Stimulated activated naive CD8-positive, alpha-beta T cell treated with anti-CD3 and anti-CD28 coated beads, Interleukin-15, Interleukin-2, amounts not matched to agents 100 ng/mL and 50 ng/mL, for 24 hours (primary cell): ENCODE results near the gene TYW3.

Experiments
- H3K27ac Mint-ChIP-seq: one replicate; pipeline ENCODE4 v1.8.0; 2021; ENCODE audit warnings: mild to moderate bottlenecking, mixed read lengths
- H3K27me3 Mint-ChIP-seq: one replicate; pipeline ENCODE4 v1.8.0; 2021; ENCODE audit warnings: mixed read lengths
- H3K36me3 Mint-ChIP-seq: one replicate; pipeline ENCODE4 v1.8.0; 2021; ENCODE audit warnings: low read depth, mixed read lengths
- H3K4me1 Mint-ChIP-seq: one replicate; pipeline ENCODE4 v1.8.0; 2021; ENCODE audit warnings: low read depth, mixed read lengths
- H3K4me3 Mint-ChIP-seq: one replicate; pipeline ENCODE4 v1.8.0; 2021; ENCODE audit warnings: mild to moderate bottlenecking, mixed read lengths
- H3K9me3 Mint-ChIP-seq: one replicate; pipeline ENCODE4 v1.8.0; 2021; ENCODE audit warnings: mixed read lengths

TYW3 gene

DNA sequence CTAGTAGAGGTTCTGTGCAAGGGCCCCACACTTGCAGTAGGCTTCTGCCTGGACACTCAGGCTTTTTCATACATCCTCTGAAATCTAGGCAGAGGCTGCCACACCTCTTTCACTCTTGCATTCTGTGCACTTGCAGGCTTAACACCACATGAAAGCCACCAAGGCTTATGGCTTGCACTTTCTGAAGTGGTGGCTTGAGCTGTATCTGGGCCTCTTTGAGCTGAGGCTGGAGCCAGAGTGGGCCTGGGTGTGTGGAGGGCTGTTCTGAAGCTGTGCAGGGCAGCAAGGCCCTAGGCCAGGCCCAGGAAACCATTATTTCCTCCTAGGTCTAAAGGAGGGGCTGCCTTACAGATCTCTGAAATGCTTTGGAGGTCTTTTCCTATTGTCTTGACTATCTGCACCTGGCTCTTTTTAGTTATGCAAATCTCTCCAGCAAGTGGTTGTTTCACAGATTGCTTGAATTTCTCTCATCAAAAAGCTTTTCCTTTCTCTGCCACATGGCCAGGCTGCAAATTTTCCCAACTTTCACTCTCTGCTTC is 66.2 kb downstream of the TYW3 start:
- peaks cover 11% of the 10 kb centered on the region for H3K27me3 Mint-ChIP-seq
- H3K36me3 Mint-ChIP-seq, result no peaks in the 10 kb centered on the region
- H3K27ac Mint-ChIP-seq, result no peak overlapping the region
- H3K4me3 Mint-ChIP-seq, result no peak overlapping the region
- no peaks in the 10 kb centered on the region for H3K4me1 Mint-ChIP-seq
- H3K9me3 Mint-ChIP-seq, result peaks cover 13% of the 10 kb centered on the region

DNA sequence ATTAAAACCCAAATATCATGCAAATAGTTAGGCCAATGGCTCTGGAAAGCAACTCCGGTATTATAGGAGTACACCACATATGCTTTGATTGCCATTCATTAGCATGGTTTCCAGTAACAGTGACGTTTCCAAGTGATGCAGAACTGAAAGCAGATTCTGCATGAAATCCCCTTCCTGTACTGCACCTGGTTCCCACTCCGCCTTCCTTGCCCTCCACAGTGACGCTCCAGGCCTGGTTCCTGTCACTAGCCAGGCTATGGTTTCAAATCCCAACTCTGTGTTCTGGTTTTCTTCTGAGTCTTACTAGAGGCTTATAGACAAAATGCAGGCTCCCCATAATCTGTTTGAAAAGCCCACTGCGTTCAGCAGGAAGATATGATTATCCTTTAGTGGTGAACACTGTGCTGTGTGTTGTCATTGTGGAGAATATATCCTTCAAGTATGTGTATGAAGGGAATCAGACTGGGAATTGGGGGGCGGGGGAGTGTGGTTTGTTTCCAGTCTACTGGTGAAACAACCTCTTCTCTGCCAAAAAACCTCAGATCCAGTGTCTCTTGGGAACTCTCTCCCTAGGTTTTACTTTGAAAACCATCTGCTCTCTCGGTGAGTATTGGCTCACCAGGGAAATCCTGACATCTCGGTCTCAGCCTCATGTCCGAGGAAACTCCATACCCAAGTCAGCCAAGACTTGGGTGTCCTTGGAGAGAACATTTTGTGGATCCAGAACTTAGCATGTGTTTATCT is 78.7 kb downstream of the TYW3 start:
- no peaks in the 10 kb centered on the region for H3K4me1 Mint-ChIP-seq
- H3K4me3 Mint-ChIP-seq, result no peak overlapping the region
- H3K27me3 Mint-ChIP-seq, result peaks cover 3% of the 10 kb centered on the region
- peaks cover 5% of the 10 kb centered on the region for H3K9me3 Mint-ChIP-seq
- no peak overlapping the region for H3K27ac Mint-ChIP-seq
- H3K36me3 Mint-ChIP-seq, result no peaks in the 10 kb centered on the region

DNA sequence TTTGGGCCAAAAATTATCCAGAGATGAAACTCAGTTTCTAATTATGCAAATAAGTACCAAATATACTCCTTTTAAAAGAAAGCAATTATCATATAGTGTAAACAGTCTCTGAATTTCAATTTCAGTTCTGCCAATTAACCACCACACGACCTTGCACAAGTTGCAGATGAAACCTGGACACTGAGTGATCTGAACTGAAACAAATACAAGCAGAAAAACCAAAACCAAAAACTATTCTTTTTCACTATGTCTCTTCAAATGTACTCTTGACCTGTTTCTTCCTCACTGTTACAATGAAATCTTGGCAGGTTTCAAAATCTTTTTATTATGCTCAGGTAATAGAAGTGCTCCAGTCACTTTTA is 79.2 kb downstream of the TYW3 start:
- no peaks in the 10 kb centered on the region for H3K4me1 Mint-ChIP-seq
- H3K9me3 Mint-ChIP-seq, result peaks cover 5% of the 10 kb centered on the region
- H3K4me3 Mint-ChIP-seq, result no peak overlapping the region
- H3K27me3 Mint-ChIP-seq, result peaks cover 3% of the 10 kb centered on the region
- H3K36me3 Mint-ChIP-seq, result no peaks in the 10 kb centered on the region
- H3K27ac Mint-ChIP-seq, result no peak overlapping the region
